SU-DHL-6 (cell line): ENCODE data around the gene ZWILCH.

ENCODE experiments used
- CTCF ChIP-seq: fragments of 200-600 bp; sonication (generic); IDR thresholded peaks from one replicate; pipeline ENCODE4 v1.5.1; 2017; ENCODE audit warnings: antibody characterized with exemption, mild to moderate bottlenecking, low read length, moderate library complexity; ENCODE audit not compliant: insufficient read depth, poor library complexity, severe bottlenecking
- EZH2phosphoT487 ChIP-seq: fragments of 200-600 bp; sonication (generic), shearing (Covaris generic); conservative IDR thresholded peaks from 2 replicates; pipeline ENCODE4 v1.6.1; 2018; ENCODE audit warnings: mild to moderate bottlenecking, antibody characterized with exemption, low read length, moderate library complexity, mixed read lengths

DNA sequence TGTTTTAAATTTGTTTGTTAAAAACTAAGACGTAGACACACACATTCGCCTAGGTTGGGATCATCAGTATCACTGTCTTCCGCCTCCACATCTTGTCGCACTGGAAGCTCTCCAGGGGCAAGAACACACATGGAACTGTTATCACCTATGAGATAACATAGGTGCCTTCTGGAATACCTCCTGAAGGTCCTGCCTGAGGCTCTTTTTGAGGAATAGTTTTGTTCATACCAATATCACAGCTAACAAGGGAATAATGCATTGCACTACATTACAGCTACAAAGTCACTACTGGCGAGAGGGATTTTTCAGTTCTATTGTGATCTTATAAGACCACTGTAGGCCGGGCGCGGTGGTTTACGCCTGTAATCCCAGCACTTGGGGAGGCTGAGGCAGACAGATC, 29.9 kb downstream of the ZWILCH start:
- TF ChIP-seq CTCF = no peak
- TF ChIP-seq EZH2phosphoT487 = no peak
